ENCODE results near the gene C14orf119.

GRCh38 chr14:23149745-23150144 is 54.4 kb downstream of the C14orf119 start:
- no peak for TF ChIP-seq YY1 (IDR thresholded peaks at IDR 0.05; ENCODE audit: insufficient read depth, insufficient read length)
- TF ChIP-seq ZNF274 (IDR thresholded peaks at IDR 0.05; ENCODE audit: low read depth, low read length): no peak

Measured in NT2/D1 (cell line).